B cell (primary cell): ENCODE measurements around the gene AMDHD2. TPM values are rescaled to one million over a fixed set of nuclear protein-coding genes. Genes with fewer than 3 reads are reported as not detected.

ENCODE experiments used
- ATAC-seq: fragments of 200-7000 bp; cut with Tn5 transposase; one replicate; pipeline ENCODE4 v1.10.0; 2021; ENCODE audit warnings: low read depth, mild to moderate bottlenecking, moderate number of reproducible peaks, moderate library complexity
- CTCF ChIA-PET: fragments of 350-600 bp; sonication (Branson Sonifier 250); formaldehyde crosslinking; loops from one replicate; lab custom pipeline; 2021; ENCODE audit warnings: antibody characterized with exemption, inconsistent platforms; lab: Charles Lee
- POLR2A ChIA-PET: fragments of 350-600 bp; sonication (Branson Sonifier 250); formaldehyde crosslinking; loops from one replicate; lab custom pipeline; 2021; ENCODE audit warnings: antibody characterized with exemption; lab: Charles Lee
- DNase-seq: peaks from one replicate; pipeline ENCODE4 v3.0.0; 2013
- H2AFZ ChIP-seq: 2 replicates; pipeline ENCODE4 v1.6.1; 2012; ENCODE audit warnings: mild to moderate bottlenecking, low read depth, low read length; ENCODE audit not compliant: insufficient read depth, poor library complexity, severe bottlenecking
- H3K27ac ChIP-seq, 2 donors: 1 replicate in 1 of 2; 2 replicates in 1 of 2; pipeline ENCODE4 v1.5.1; 2012 to 2013; ENCODE audit warnings: low read length in 2 of 2, mild to moderate bottlenecking in 2 of 2, moderate library complexity in 1 of 2
- H3K27me3 ChIP-seq, 4 experiments: fragments of 200-600 bp in 1 of 4; sonication (generic) in 1 of 4; replicated peaks in 1 of 4; 1 replicate in 2 of 4; 2 replicates in 2 of 4; pipeline versions ENCODE4 v1.6.1 to v1.7.0; 2013 to 2016; ENCODE audit warnings: low read length in 3 of 4, mild to moderate bottlenecking in 2 of 4, mixed read lengths in 1 of 4, moderate library complexity in 1 of 4; ENCODE audit not compliant: insufficient read depth in 4 of 4, control insufficient read depth in 3 of 4; ENCODE audit errors: control extremely low read depth in 1 of 4
- H3K36me3 ChIP-seq, 2 experiments: replicated peaks in 1 of 2; 1 replicate in 1 of 2; 2 replicates in 1 of 2; pipeline versions ENCODE4 v1.6.1 to v1.7.1; 2013; ENCODE audit warnings: low read length in 1 of 2; ENCODE audit not compliant: insufficient read depth in 2 of 2, control insufficient read depth in 1 of 2; ENCODE audit errors: control extremely low read depth in 1 of 2, extremely low read depth in 1 of 2
- H3K4me1 ChIP-seq, 2 donors: fragments of 200-600 bp in 1 of 2; sonication (generic) in 1 of 2; 1 replicate in 1 of 2; 2 replicates in 1 of 2; pipeline versions ENCODE4 v1.5.1 to v1.6.1; 2013 to 2017; ENCODE audit warnings: low read length in 2 of 2; ENCODE audit not compliant: control insufficient read depth in 2 of 2, insufficient read depth in 2 of 2
- H3K4me2 ChIP-seq: replicated peaks from 2 replicates; pipeline ENCODE3; 2012; ENCODE audit warnings: mild to moderate bottlenecking, low read depth, low read length; ENCODE audit not compliant: poor library complexity, severe bottlenecking
- H3K4me3 ChIP-seq, 5 experiments: fragments of 200-600 bp in 1 of 5; sonication (generic) in 1 of 5; 1 replicate in 3 of 5; 2 replicates in 2 of 5; pipeline versions ENCODE4 v1.5.1 to v1.7.0; 2011 to 2016; ENCODE audit warnings: low read length in 4 of 5, mild to moderate bottlenecking in 4 of 5, low read depth in 2 of 5, control low read depth in 1 of 5, moderate library complexity in 1 of 5; ENCODE audit not compliant: insufficient read depth in 1 of 5; ENCODE audit errors: control extremely low read depth in 1 of 5, extremely low read depth in 1 of 5
- H3K79me2 ChIP-seq: fragments of 200-600 bp; sonication (generic); one replicate; pipeline ENCODE4 v1.6.0; 2016; ENCODE audit warnings: low read length; ENCODE audit not compliant: control insufficient read depth, insufficient read depth
- H3K9ac ChIP-seq: fragments of 200-600 bp; sonication (generic); 2 replicates; pipeline ENCODE4 v1.6.1; 2017; ENCODE audit warnings: mild to moderate bottlenecking, low read length, moderate library complexity
- H3K9me3 ChIP-seq, 3 donors: one replicate each; pipeline versions ENCODE4 v1.6.1 to v1.7.1; 2013; ENCODE audit warnings: low read length in 2 of 3; ENCODE audit not compliant: control insufficient read depth in 2 of 3, insufficient read depth in 1 of 3; ENCODE audit errors: control extremely low read depth in 1 of 3
- H4K20me1 ChIP-seq: 2 replicates; pipeline ENCODE4 v1.6.0; 2012; ENCODE audit warnings: mild to moderate bottlenecking, low read length; ENCODE audit not compliant: insufficient read depth, control insufficient read depth, poor library complexity, severe bottlenecking
- H3K27ac Mint-ChIP-seq: one replicate; pipeline ENCODE4 v1.8.0; 2021; ENCODE audit warnings: mixed read lengths
- H3K27me3 Mint-ChIP-seq: one replicate; pipeline ENCODE4 v1.8.0; 2021; ENCODE audit warnings: mixed read lengths
- H3K4me1 Mint-ChIP-seq: one replicate; pipeline ENCODE4 v1.8.0; 2021; ENCODE audit warnings: mixed read lengths
- H3K4me3 Mint-ChIP-seq: one replicate; pipeline ENCODE4 v1.8.0; 2021; ENCODE audit warnings: mixed read lengths
- H3K9me3 Mint-ChIP-seq: one replicate; pipeline ENCODE4 v1.8.0; 2022; ENCODE audit warnings: mixed read lengths; ENCODE audit not compliant: insufficient read depth
- EZH2 ChIP-seq: IDR thresholded peaks from 2 replicates; pipeline ENCODE4 v1.6.1; 2012; ENCODE audit warnings: borderline replicate concordance, low read depth, mild to moderate bottlenecking, moderate library complexity, low read length; ENCODE audit not compliant: insufficient read depth, poor library complexity, severe bottlenecking
- WGBS: methylation state at CpG from one replicate; pipeline ENCODE4 v1.1.5; 2013; ENCODE audit warnings: missing lambda C conversion rate; ENCODE audit not compliant: insufficient coverage; 5-methylcytosine and 5-hydroxymethylcytosine counted together
- intact Hi-C: fragments of 100-400 bp; cut with micrococcal nuclease; formaldehyde crosslinking; loops from one replicate; pipeline ENCODE4 v1.10.0; 2022
- polyA plus RNA-seq: library from polyadenylated mRNA; depleted of rRNA; stranded (reverse); fragments of >200 nt; gene quantifications from 2 replicates; pipeline ENCODE4 v1.2.3, GENCODE V29; 2012
- total RNA-seq, 2 donors: library from RNA; stranded (reverse); fragments of 120-200 nt in 1 of 2; gene quantifications; 1 replicate in 1 of 2; 2 replicates in 1 of 2; pipeline versions ENCODE4 v1.2.3 to v1.2.4, GENCODE V29; 2013 to 2022
- TF ChIP-seq, protein P1 (sequence below): fragments of 200-600 bp; IDR thresholded peaks from one replicate; pipeline ENCODE4 v1.8.0; 2022; ENCODE audit warnings: antibody characterized with exemption, mild to moderate bottlenecking

The AMDHD2 gene
- total and polyA plus RNA-seq, 2 donors (not counting 1 experiment from before 2014, with no cell fraction given), result 133 to 209 TPM

DNA sequence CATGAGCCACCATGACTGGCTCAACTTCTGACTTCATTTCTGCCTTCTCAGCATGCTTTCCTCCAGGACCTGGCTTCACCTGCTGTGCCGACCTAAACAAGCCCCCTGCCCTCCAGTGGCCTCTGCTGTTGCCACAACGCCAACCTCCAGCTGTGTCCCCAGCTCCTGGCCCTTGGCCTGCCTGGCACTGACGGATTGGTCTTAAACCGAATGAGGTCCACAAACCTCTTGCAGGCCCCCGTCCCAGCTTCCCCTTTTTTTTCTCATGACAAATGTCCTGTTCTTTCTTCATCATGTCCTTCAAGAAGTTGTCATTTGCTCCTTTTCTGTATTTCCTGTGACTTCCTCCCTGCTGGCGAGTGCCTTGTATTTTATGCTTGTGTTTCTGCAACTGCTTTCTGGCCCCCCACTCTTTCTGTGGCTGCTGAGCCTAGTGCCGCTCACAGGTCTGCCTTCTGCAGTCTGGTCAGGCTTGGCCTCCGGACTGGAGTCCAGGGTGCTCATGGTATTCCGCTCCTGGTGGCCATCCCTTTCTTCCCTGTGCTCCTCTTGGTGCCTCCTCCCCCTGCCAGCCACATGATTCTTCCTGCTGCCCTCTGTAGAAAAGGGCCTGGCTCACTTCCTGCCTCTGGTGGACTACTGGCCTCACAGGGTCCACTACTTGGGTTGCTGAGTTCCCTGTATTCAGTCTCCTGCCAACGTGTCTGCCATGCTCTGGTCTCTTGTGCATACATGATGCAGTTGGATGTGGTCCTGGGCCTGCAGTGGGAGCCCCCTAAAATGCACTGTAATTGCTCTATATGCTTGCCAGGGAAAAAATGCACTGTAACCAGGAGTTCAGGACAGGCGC, 3.6 kb upstream of the AMDHD2 start:
- H3K27me3 Mint-ChIP-seq, result no peaks in the 10 kb centered on the region
- H3K4me3 Mint-ChIP-seq, result peak overlapping the region; percentile 95
- Histone ChIP-seq H2AFZ (no peak overlapping the region), H3K9me3 (peaks cover 0 to 3% (median 0%) of the 10 kb centered on the region in 3 donors), H3K9ac (no peak overlapping the region), H3K4me2 (peak overlapping the region; percentile 91), H3K27ac (peak overlapping the region; percentile 81 to 99), H3K4me1 (peaks cover 71 to 82% of the 10 kb centered on the region in 2 donors), H4K20me1 (peaks cover 59% of the 10 kb centered on the region), H3K36me3 (peaks cover 0 to 24% of the 10 kb centered on the region in 2 experiments), H3K79me2 (peaks cover 80% of the 10 kb centered on the region), H3K27me3 (no peaks in the 10 kb centered on the region), H3K4me3 (peak overlapping the region in 1 of 5 experiments; percentile 96)
- H3K9me3 Mint-ChIP-seq, result no peaks in the 10 kb centered on the region
- H3K4me1 Mint-ChIP-seq, result peaks cover 75% of the 10 kb centered on the region
- intact Hi-C loops, result no loop called here
- ChIA-PET POLR2A (interaction anchor here (0.7 to 3.7 kb wide), 3 partner anchors 16 to 210 kb away, joined by 4 to 25 read pairs (median 6); partner anchors contain the start of gene CEMP1), CTCF (interaction anchor here (1.6 to 2.3 kb wide), 2 partner anchors 10 to 15 kb away, joined by 4 to 7 read pairs; no protein-coding TSS in a partner anchor)
- WGBS, result 47% methylated on average over 11 of the region's 11 CpGs
- DNase-seq (peak; percentile 50), ATAC-seq (no peak)
- TF ChIP-seq, protein P1, sequence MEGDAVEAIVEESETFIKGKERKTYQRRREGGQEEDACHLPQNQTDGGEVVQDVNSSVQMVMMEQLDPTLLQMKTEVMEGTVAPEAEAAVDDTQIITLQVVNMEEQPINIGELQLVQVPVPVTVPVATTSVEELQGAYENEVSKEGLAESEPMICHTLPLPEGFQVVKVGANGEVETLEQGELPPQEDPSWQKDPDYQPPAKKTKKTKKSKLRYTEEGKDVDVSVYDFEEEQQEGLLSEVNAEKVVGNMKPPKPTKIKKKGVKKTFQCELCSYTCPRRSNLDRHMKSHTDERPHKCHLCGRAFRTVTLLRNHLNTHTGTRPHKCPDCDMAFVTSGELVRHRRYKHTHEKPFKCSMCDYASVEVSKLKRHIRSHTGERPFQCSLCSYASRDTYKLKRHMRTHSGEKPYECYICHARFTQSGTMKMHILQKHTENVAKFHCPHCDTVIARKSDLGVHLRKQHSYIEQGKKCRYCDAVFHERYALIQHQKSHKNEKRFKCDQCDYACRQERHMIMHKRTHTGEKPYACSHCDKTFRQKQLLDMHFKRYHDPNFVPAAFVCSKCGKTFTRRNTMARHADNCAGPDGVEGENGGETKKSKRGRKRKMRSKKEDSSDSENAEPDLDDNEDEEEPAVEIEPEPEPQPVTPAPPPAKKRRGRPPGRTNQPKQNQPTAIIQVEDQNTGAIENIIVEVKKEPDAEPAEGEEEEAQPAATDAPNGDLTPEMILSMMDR, result no peak
- no peak for TF ChIP-seq EZH2
- H3K27ac Mint-ChIP-seq, result peak overlapping the region; percentile 96
